Liver (tissue), 9 donors: ENCODE results near the gene TSHZ2. TPM values are rescaled to one million over a fixed set of nuclear protein-coding genes. Genes with fewer than 3 reads are reported as not detected.

Experiments
- DNase-seq: peaks from one replicate; pipeline ENCODE4 v3.0.0-alpha.2; 2017; ENCODE audit warnings: low spot score
- H3K27ac ChIP-seq, 2 donors: one replicate each; pipeline ENCODE4 v1.7.0; 2013; ENCODE audit warnings: inconsistent platforms in 2 of 2, low read length in 2 of 2, control low read depth in 1 of 2, low read depth in 1 of 2, mild to moderate bottlenecking in 1 of 2
- H3K27me3 ChIP-seq, 4 donors: one replicate each; pipeline versions ENCODE4 v1.6.1 to v1.7.0; 2013; ENCODE audit warnings: low read length in 3 of 4, inconsistent platforms in 1 of 4, mild to moderate bottlenecking in 1 of 4, moderate library complexity in 1 of 4; ENCODE audit not compliant: control insufficient read depth in 4 of 4, insufficient read depth in 4 of 4
- H3K36me3 ChIP-seq, 4 donors: one replicate each; pipeline versions ENCODE4 v1.6.1 to v1.7.0; 2013; ENCODE audit warnings: low read length in 3 of 4, mild to moderate bottlenecking in 3 of 4, low read depth in 1 of 4, moderate library complexity in 1 of 4; ENCODE audit not compliant: control insufficient read depth in 4 of 4, insufficient read depth in 3 of 4
- H3K4me1 ChIP-seq, 4 donors: one replicate each; pipeline versions ENCODE4 v1.6.1 to v1.7.0; 2013; ENCODE audit warnings: low read length in 3 of 4, mild to moderate bottlenecking in 3 of 4, moderate library complexity in 1 of 4; ENCODE audit not compliant: control insufficient read depth in 4 of 4, insufficient read depth in 4 of 4
- H3K4me3 ChIP-seq, 3 donors: one replicate each; pipeline versions ENCODE4 v1.6.1 to v1.7.0; 2013; ENCODE audit warnings: low read length in 3 of 3, control low read depth in 1 of 3, low read depth in 1 of 3, mild to moderate bottlenecking in 1 of 3
- H3K9ac ChIP-seq, 2 donors: one replicate each; pipeline ENCODE4 v1.7.0; 2013; ENCODE audit warnings: low read length in 2 of 2, mild to moderate bottlenecking in 2 of 2, moderate library complexity in 2 of 2, control low read depth in 1 of 2, low read depth in 1 of 2
- H3K9me3 ChIP-seq, 4 donors: one replicate each; pipeline versions ENCODE4 v1.6.1 to v1.7.0; 2013; ENCODE audit warnings: low read length in 3 of 4; ENCODE audit not compliant: control insufficient read depth in 4 of 4
- EGR1 ChIP-seq, 2 donors: IDR thresholded peaks; 2 replicates each; pipeline ENCODE4 v1.6.1; 2016 to 2018; ENCODE audit warnings: antibody characterized with exemption in 2 of 2, low read depth in 2 of 2
- FOXA1 ChIP-seq: IDR thresholded peaks from 2 replicates; pipeline ENCODE4 v1.6.1; 2016; ENCODE audit warnings: antibody characterized with exemption
- GABPA ChIP-seq, 2 donors: IDR thresholded peaks in 1 of 2; conservative IDR thresholded peaks in 1 of 2; 2 replicates each; pipeline ENCODE4 v1.6.1; 2016; ENCODE audit warnings: antibody characterized with exemption in 2 of 2, mild to moderate bottlenecking in 1 of 2, moderate library complexity in 1 of 2
- HNF4A ChIP-seq, 2 donors: conservative IDR thresholded peaks; 2 replicates each; pipeline ENCODE4 v1.6.1; 2016; ENCODE audit warnings: antibody characterized with exemption in 2 of 2, mild to moderate bottlenecking in 2 of 2
- NR2F2 ChIP-seq: IDR thresholded peaks from 2 replicates; pipeline ENCODE4 v1.6.1; 2016; ENCODE audit warnings: antibody characterized with exemption
- RXRA ChIP-seq, 2 donors: IDR thresholded peaks; 2 replicates each; pipeline ENCODE4 v1.6.1; 2017 to 2018; ENCODE audit warnings: antibody characterized with exemption in 2 of 2, mild to moderate bottlenecking in 1 of 2
- SP1 ChIP-seq: IDR thresholded peaks from 2 replicates; pipeline ENCODE4 v1.6.1; 2018; ENCODE audit warnings: antibody characterized with exemption, mild to moderate bottlenecking
- TAF1 ChIP-seq: conservative IDR thresholded peaks from 2 replicates; pipeline ENCODE4 v1.6.1; 2016; ENCODE audit warnings: antibody characterized with exemption, mild to moderate bottlenecking
- YY1 ChIP-seq: IDR thresholded peaks from 2 replicates; pipeline ENCODE4 v1.6.1; 2016; ENCODE audit warnings: antibody characterized with exemption, mild to moderate bottlenecking
- WGBS: extraction: QIAGEN DNeasy Blood & Tissue Kit; methylation state at CpG from one replicate; pipeline ENCODE4 v1.1.7; 2013; 5-methylcytosine and 5-hydroxymethylcytosine counted together
- polyA plus RNA-seq, 2 donors: library from polyadenylated mRNA; stranded (reverse) in 1 of 2; unstranded in 1 of 2; fragments of 200-250 nt in 1 of 2; fragments of >200 nt in 1 of 2; fragmentation: Nextera tagmentation in 1 of 2; extraction: Ambion mirVana in 1 of 2; gene quantifications; one replicate each; pipeline versions ENCODE4 v1.2.1 to v1.2.3, GENCODE V29; 2013 to 2015
- total RNA-seq, 2 donors: library from RNA; depleted of rRNA; stranded (reverse); fragments of >200 nt; gene quantifications; one replicate each; pipeline ENCODE4 v1.2.3, GENCODE V29; 2014
- TF ChIP-seq, protein P1 (sequence below): fragments of 150-350 bp; IDR thresholded peaks from 2 replicates; pipeline ENCODE4 v1.5.1; 2017; ENCODE audit warnings: improper control_type of control experiment, low read depth, low read length; ENCODE audit not compliant: missing input control
- TF ChIP-seq, protein P2 (sequence below): IDR thresholded peaks from 2 replicates; pipeline ENCODE4 v1.6.1; 2016; ENCODE audit warnings: antibody characterized with exemption
- TF ChIP-seq, protein P3 (sequence below): IDR thresholded peaks from 2 replicates; pipeline ENCODE4 v1.6.1; 2016; ENCODE audit warnings: antibody characterized with exemption
- TF ChIP-seq, protein P4 (sequence below): IDR thresholded peaks from 2 replicates; pipeline ENCODE4 v1.6.1; 2016; ENCODE audit warnings: antibody characterized with exemption, mild to moderate bottlenecking
- TF ChIP-seq, protein P5 (sequence below): IDR thresholded peaks from 2 replicates; pipeline ENCODE4 v1.6.1; 2016; ENCODE audit warnings: antibody characterized with exemption
- donor health status: healthy.
- donor health status: healthy.
- donor health status: healthy.
- donor health status: healthy.
- donor health status: healthy.

Gene TSHZ2
- total and polyA plus RNA-seq, 4 donors: 2.9 to 11.3 (median 7.8) TPM

DNA sequence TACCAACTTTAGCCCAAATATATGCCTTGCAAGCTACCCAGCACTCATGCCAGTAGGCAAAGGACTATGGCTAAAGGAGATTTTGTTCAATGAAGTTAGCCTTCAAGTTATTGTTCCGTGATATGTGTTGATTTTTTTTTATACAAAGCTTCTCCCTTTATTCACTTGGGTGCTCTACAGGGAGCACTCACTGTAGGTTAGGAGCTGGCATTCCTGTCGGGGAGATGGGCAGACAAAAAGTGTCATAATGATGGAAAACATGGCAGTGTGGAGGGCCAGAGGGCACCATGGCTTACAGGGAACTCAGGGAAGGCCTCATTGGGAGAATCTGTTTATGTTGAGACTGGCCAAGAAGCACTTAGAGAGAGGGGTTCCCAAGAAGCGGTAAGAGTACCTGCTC, 292.4 kb downstream of the TSHZ2 start:
- H3K36me3 ChIP-seq: no peaks in the 10 kb centered on the region
- no peaks in the 10 kb centered on the region for H3K27me3 ChIP-seq
- no peak overlapping the region for H3K4me3 ChIP-seq
- no peaks in the 10 kb centered on the region for H3K4me1 ChIP-seq
- no peak for DNase-seq
- no peak overlapping the region for H3K27ac ChIP-seq
- 92% methylated on average over 3 of the region's 3 CpGs for WGBS
- H3K9ac ChIP-seq: no peak overlapping the region
- TF ChIP-seq, protein P1, sequence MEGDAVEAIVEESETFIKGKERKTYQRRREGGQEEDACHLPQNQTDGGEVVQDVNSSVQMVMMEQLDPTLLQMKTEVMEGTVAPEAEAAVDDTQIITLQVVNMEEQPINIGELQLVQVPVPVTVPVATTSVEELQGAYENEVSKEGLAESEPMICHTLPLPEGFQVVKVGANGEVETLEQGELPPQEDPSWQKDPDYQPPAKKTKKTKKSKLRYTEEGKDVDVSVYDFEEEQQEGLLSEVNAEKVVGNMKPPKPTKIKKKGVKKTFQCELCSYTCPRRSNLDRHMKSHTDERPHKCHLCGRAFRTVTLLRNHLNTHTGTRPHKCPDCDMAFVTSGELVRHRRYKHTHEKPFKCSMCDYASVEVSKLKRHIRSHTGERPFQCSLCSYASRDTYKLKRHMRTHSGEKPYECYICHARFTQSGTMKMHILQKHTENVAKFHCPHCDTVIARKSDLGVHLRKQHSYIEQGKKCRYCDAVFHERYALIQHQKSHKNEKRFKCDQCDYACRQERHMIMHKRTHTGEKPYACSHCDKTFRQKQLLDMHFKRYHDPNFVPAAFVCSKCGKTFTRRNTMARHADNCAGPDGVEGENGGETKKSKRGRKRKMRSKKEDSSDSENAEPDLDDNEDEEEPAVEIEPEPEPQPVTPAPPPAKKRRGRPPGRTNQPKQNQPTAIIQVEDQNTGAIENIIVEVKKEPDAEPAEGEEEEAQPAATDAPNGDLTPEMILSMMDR: no peak
- TF ChIP-seq RXRA (IDR thresholded peaks at IDR 0.05) (no peak), GABPA (IDR thresholded peaks at IDR 0.05 in 1 of 2, conservative IDR thresholded peaks at IDR 0.05 in 1 of 2) (no peak), EGR1 (IDR thresholded peaks at IDR 0.05; ENCODE audit: low read depth in 2 of 2) (no peak), FOXA1 (no peak), YY1 (no peak), TAF1 (no peak), HNF4A (conservative IDR thresholded peaks at IDR 0.05) (no peak), NR2F2 (no peak), SP1 (no peak)
- TF ChIP-seq, protein P2, sequence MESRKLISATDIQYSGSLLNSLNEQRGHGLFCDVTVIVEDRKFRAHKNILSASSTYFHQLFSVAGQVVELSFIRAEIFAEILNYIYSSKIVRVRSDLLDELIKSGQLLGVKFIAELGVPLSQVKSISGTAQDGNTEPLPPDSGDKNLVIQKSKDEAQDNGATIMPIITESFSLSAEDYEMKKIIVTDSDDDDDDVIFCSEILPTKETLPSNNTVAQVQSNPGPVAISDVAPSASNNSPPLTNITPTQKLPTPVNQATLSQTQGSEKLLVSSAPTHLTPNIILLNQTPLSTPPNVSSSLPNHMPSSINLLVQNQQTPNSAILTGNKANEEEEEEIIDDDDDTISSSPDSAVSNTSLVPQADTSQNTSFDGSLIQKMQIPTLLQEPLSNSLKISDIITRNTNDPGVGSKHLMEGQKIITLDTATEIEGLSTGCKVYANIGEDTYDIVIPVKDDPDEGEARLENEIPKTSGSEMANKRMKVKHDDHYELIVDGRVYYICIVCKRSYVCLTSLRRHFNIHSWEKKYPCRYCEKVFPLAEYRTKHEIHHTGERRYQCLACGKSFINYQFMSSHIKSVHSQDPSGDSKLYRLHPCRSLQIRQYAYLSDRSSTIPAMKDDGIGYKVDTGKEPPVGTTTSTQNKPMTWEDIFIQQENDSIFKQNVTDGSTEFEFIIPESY: no peak
- TF ChIP-seq, protein P3, sequence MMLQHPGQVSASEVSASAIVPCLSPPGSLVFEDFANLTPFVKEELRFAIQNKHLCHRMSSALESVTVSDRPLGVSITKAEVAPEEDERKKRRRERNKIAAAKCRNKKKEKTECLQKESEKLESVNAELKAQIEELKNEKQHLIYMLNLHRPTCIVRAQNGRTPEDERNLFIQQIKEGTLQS: no peak
- TF ChIP-seq, protein P4, sequence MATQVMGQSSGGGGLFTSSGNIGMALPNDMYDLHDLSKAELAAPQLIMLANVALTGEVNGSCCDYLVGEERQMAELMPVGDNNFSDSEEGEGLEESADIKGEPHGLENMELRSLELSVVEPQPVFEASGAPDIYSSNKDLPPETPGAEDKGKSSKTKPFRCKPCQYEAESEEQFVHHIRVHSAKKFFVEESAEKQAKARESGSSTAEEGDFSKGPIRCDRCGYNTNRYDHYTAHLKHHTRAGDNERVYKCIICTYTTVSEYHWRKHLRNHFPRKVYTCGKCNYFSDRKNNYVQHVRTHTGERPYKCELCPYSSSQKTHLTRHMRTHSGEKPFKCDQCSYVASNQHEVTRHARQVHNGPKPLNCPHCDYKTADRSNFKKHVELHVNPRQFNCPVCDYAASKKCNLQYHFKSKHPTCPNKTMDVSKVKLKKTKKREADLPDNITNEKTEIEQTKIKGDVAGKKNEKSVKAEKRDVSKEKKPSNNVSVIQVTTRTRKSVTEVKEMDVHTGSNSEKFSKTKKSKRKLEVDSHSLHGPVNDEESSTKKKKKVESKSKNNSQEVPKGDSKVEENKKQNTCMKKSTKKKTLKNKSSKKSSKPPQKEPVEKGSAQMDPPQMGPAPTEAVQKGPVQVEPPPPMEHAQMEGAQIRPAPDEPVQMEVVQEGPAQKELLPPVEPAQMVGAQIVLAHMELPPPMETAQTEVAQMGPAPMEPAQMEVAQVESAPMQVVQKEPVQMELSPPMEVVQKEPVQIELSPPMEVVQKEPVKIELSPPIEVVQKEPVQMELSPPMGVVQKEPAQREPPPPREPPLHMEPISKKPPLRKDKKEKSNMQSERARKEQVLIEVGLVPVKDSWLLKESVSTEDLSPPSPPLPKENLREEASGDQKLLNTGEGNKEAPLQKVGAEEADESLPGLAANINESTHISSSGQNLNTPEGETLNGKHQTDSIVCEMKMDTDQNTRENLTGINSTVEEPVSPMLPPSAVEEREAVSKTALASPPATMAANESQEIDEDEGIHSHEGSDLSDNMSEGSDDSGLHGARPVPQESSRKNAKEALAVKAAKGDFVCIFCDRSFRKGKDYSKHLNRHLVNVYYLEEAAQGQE: no peak
- H3K9me3 ChIP-seq: no peaks in the 10 kb centered on the region

DNA sequence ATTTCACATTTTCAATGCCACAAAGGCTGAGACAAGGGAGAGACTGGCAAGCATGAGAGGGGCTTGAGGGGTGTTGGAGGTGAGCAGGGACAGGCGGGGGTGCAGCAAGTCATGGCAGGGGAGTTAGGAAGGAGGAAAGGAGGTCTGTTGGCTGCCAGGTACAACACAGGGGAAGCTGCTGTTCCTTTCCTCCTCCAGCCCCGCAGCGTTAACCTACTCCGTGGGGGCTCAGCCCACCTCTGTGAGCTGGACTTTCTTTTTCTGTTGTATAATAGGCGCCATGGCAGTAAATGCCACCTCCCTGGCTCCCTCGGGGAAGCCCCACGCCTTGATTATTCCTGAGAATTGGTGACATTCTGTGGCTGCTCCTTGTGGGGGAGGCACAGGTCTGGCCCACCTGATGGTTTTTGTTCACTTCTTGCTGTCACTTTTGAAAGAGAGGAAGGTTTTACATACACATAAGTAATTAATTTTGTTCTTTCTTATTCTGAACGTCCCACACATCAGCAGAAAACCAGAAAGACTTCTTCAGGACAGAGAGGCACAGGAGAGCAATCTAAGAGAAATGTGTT, 293.2 kb downstream of the TSHZ2 start:
- H3K4me3 ChIP-seq: no peak overlapping the region
- H3K27ac ChIP-seq: no peak overlapping the region
- H3K9me3 ChIP-seq: no peaks in the 10 kb centered on the region
- no peaks in the 10 kb centered on the region for H3K36me3 ChIP-seq
- TF ChIP-seq EGR1 (IDR thresholded peaks at IDR 0.05; ENCODE audit: low read depth in 2 of 2) (no peak), YY1 (no peak), HNF4A (conservative IDR thresholded peaks at IDR 0.05) (no peak), GABPA (IDR thresholded peaks at IDR 0.05 in 1 of 2, conservative IDR thresholded peaks at IDR 0.05 in 1 of 2) (no peak)
- TF ChIP-seq, protein P5, sequence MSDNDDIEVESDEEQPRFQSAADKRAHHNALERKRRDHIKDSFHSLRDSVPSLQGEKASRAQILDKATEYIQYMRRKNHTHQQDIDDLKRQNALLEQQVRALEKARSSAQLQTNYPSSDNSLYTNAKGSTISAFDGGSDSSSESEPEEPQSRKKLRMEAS: no peak
- 84% methylated on average over 8 of the region's 8 CpGs for WGBS
- DNase-seq: no peak
- H3K4me1 ChIP-seq: no peaks in the 10 kb centered on the region
- H3K9ac ChIP-seq: no peak overlapping the region
- H3K27me3 ChIP-seq: no peaks in the 10 kb centered on the region
